ENCODE results near the gene WEE1. TPM values are rescaled to one million over a fixed set of nuclear protein-coding genes. Genes with fewer than 3 reads are reported as not detected.
"Not testable (repeated sequence)": the region's sequence is repeated elsewhere in the genome, so short reads cannot be mapped to it uniquely, and the experiment has no call there.

WEE1 gene
- total RNA-seq, 1 experiment from 2014 or later = 54.9 TPM

GRCh38 chr11:9538548-9538947 is 34.9 kb upstream of the WEE1 start:
- Histone ChIP-seq H3K27me3 (replicated peaks; ENCODE audit: insufficient read depth, low read depth, low read length, poor library complexity) (no peaks in the 10 kb centered on the region), H3K27ac (ENCODE audit: low read depth, low read length, poor library complexity, severe bottlenecking) (no peak overlapping the region), H3K4me3 (ENCODE audit: low read depth, low read length, poor library complexity, severe bottlenecking) (no peak overlapping the region), H3K4me1 (ENCODE audit: insufficient read depth, low read length, poor library complexity, severe bottlenecking) (no peaks in the 10 kb centered on the region), H3K36me3 (ENCODE audit: insufficient read depth, low read length, poor library complexity, severe bottlenecking) (no peaks in the 10 kb centered on the region), H3K9me3 (ENCODE audit: low read depth, low read length, poor library complexity, severe bottlenecking) (no peaks in the 10 kb centered on the region)
- BruUV-seq (replicated peaks) = no TSS peak
- CTCF ChIA-PET = no interaction called here
- intact Hi-C loops (cut with micrococcal nuclease; ENCODE audit: unreplicated experiment) = loop anchor here (10.0 kb wide), 1 partner anchor 206 kb away; no protein-coding TSS in a partner anchor
- no peak for DNase-seq (ENCODE audit: low spot score)
- TF ChIP-seq CTCF (conservative IDR thresholded peaks at IDR 0.05; ENCODE audit: low read depth, low read length) (no peak), EZH2 (IDR thresholded peaks at IDR 0.05; ENCODE audit: borderline replicate concordance, low read depth, low read length, poor library complexity, severe bottlenecking) (no peak)
- POLR2A ChIA-PET (ENCODE audit: low non-redundant PET) = no interaction called here

GRCh38 chr11:9549216-9549615 is 24.3 kb upstream of the WEE1 start:
- intact Hi-C loops (cut with micrococcal nuclease; ENCODE audit: unreplicated experiment); H3K4me1 ChIP-seq (ENCODE audit: insufficient read depth, low read length, poor library complexity, severe bottlenecking); DNase-seq (ENCODE audit: low spot score); H3K36me3 ChIP-seq (ENCODE audit: insufficient read depth, low read length, poor library complexity, severe bottlenecking); H3K27ac ChIP-seq (ENCODE audit: low read depth, low read length, poor library complexity, severe bottlenecking); CTCF ChIA-PET; POLR2A ChIA-PET (ENCODE audit: low non-redundant PET); H3K27me3 ChIP-seq (replicated peaks; ENCODE audit: insufficient read depth, low read depth, low read length, poor library complexity); H3K9me3 ChIP-seq (ENCODE audit: low read depth, low read length, poor library complexity, severe bottlenecking); BruUV-seq (replicated peaks); H3K4me3 ChIP-seq (ENCODE audit: low read depth, low read length, poor library complexity, severe bottlenecking): not testable (repeated sequence)

GRCh38 chr11:9550191-9550628 is 23.3 kb upstream of the WEE1 start:
- ChIA-PET CTCF (no interaction called here), POLR2A (ENCODE audit: low non-redundant PET) (no interaction called here)
- H3K9me3 ChIP-seq (ENCODE audit: low read depth, low read length, poor library complexity, severe bottlenecking) = no peaks in the 10 kb centered on the region
- no peak for DNase-seq (ENCODE audit: low spot score)
- intact Hi-C loops (cut with micrococcal nuclease; ENCODE audit: unreplicated experiment) = no loop called here
- no peak overlapping the region for H3K27ac ChIP-seq (ENCODE audit: low read depth, low read length, poor library complexity, severe bottlenecking)
- no peak for TF ChIP-seq EZH2 (IDR thresholded peaks at IDR 0.05; ENCODE audit: borderline replicate concordance, low read depth, low read length, poor library complexity, severe bottlenecking)
- no peak for TF ChIP-seq CTCF (conservative IDR thresholded peaks at IDR 0.05; ENCODE audit: low read depth, low read length)
- H3K4me1 ChIP-seq (ENCODE audit: insufficient read depth, low read length, poor library complexity, severe bottlenecking) = no peaks in the 10 kb centered on the region
- no peaks in the 10 kb centered on the region for H3K36me3 ChIP-seq (ENCODE audit: insufficient read depth, low read length, poor library complexity, severe bottlenecking)
- no peak overlapping the region for H3K4me3 ChIP-seq (ENCODE audit: low read depth, low read length, poor library complexity, severe bottlenecking)
- H3K27me3 ChIP-seq (replicated peaks; ENCODE audit: insufficient read depth, low read depth, low read length, poor library complexity) = no peaks in the 10 kb centered on the region
- no TSS peak for BruUV-seq (replicated peaks)

- no peaks in the 10 kb centered on the region for H3K27me3 ChIP-seq (replicated peaks; ENCODE audit: insufficient read depth, low read depth, low read length, poor library complexity)
- H3K27ac ChIP-seq (ENCODE audit: low read depth, low read length, poor library complexity, severe bottlenecking) = no peak overlapping the region
- ChIA-PET POLR2A (ENCODE audit: low non-redundant PET) (no interaction called here), CTCF (no interaction called here)
- peaks cover 10% of the 10 kb centered on the region for H3K4me1 ChIP-seq (ENCODE audit: insufficient read depth, low read length, poor library complexity, severe bottlenecking)
- H3K36me3 ChIP-seq (ENCODE audit: insufficient read depth, low read length, poor library complexity, severe bottlenecking) = no peaks in the 10 kb centered on the region
- H3K9me3 ChIP-seq (ENCODE audit: low read depth, low read length, poor library complexity, severe bottlenecking) = no peaks in the 10 kb centered on the region
- H3K4me3 ChIP-seq (ENCODE audit: low read depth, low read length, poor library complexity, severe bottlenecking) = no peak overlapping the region
- DNase-seq (ENCODE audit: low spot score) = no peak
- intact Hi-C loops (cut with micrococcal nuclease; ENCODE audit: unreplicated experiment) = no loop called here
- no TSS peak for BruUV-seq (replicated peaks)
- TF ChIP-seq CTCF (conservative IDR thresholded peaks at IDR 0.05; ENCODE audit: low read depth, low read length) (no peak), EZH2 (IDR thresholded peaks at IDR 0.05; ENCODE audit: borderline replicate concordance, low read depth, low read length, poor library complexity, severe bottlenecking) (no peak)
These were observed 12.0 kb upstream of the WEE1 start for GRCh38 chr11:9561279-9561982.
